Activated CD4-positive, alpha-beta T cell treated with anti-CD3 and anti-CD28 coated beads, Interleukin-2, Interleukin-4, amounts not matched to agents 100 ng/mL and 50 ng/mL, durations not matched to agents 16 hours and 8 hours (primary cell): ENCODE data around the gene TNRC18.
"Not testable (repeated sequence)": the region's sequence is repeated elsewhere in the genome, so short reads cannot be mapped to it uniquely, and the experiment has no call there.

Source experiments
- DNase-seq: peaks from one replicate; pipeline ENCODE4 v3.0.0-alpha.2; 2020; ENCODE audit warnings: low spot score

The TNRC18 gene

DNA sequence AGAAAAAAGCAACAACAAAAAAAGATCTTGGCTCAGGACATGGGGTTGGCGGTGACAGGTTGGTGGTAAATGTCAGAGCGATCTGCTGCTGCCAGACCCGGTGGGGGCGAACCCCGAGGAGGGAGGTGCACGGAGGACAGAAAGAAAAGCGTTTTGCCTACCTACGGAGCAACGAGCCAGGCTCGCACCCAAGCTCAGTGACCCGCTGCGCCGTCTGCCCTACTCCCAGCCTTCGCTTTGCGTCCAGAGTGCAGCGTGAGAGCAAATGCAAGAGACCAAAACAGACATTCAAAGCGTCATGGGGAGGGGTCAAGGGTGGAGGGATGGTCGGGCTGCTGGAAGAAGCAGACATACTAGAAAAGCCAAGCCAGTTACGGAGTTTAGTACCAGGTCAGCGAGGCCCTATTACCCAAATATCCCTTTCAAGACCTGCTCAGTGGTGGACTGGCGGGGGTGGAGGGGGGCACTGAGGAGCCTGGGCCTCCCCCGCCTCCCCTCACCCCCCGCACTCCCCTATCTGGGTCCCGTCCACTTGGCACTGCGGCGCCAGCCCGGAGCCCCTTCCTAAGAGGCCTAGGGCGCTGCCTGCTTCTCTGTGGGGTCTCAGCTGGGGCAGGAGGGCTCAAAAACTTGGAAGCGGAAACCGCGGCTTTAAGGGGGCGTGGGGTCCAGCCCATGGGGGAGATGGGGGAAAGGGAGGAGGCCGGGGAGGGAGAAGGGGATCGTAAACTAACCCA lies 74.0 kb downstream of the TNRC18 start:
- DNase-seq = no peak

- no peak for DNase-seq
These were observed 74.6 kb downstream of the TNRC18 start for GRCh38 chr7:5349005-5349380.

DNA sequence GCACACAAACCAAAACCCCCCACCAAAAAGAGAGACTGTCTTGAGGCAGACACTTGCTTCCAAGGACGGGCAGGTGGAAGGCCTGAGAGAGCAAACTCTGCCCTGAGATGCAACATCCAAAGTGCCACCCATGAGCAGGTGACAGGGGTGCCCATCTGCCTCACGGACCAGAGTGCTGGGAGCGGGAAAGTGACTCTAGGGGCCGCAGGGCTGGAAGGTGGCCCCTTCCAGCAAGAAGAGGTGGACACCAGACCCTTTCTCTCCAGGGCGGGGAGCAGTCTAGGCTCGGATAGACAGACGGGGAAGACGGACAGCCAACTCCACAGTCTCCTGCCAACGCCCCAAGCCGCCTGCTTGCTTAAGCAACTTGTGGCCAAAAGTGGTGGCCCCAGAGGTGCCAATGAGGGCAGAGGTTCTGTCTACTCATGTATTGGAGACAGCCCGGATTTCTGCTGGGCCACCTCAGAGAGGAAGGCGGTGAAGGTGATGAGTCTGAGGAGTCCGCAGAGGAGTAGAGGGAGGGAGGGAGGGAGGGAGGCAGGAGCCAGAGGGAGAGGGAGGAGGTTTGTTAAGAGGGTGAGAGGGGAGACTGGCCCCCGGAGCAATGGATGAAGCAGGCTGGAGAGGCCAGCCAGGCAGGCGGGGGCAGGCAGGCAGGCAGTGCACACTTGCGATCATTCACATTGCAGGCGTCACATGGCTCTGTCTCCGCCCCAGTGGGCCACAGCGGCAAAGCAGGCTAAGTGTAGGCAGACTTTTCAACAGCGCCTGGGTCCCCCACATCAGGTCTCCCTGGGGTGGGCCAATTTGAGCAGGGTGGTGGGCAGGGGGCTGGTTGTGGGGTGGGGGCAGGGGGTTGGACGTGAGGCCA lies 75.3 kb downstream of the TNRC18 start:
- no peak for DNase-seq

- DNase-seq = no peak
These were observed 78.0 kb downstream of the TNRC18 start for GRCh38 chr7:5345671-5346070.

DNA sequence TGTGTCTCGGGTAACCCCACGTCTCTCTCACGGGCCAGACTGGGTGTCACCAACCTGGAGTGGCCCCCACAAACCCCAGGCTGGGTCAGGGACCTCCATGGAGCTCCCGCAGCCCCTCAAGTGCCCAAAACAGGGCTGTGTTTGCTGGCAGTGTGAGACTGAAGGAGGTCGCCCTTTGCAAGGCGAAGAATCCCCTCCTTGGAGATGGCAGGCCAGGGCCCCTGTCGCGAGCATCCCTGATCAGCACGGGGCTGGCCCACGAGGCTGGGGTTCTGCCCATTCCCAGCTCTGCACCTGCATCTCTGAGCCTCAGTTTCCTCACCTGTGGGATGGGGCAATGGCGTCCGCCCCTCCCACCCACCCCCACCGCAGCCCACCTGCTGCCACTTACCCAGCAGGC lies 78.5 kb downstream of the TNRC18 start:
- no peak for DNase-seq

DNA sequence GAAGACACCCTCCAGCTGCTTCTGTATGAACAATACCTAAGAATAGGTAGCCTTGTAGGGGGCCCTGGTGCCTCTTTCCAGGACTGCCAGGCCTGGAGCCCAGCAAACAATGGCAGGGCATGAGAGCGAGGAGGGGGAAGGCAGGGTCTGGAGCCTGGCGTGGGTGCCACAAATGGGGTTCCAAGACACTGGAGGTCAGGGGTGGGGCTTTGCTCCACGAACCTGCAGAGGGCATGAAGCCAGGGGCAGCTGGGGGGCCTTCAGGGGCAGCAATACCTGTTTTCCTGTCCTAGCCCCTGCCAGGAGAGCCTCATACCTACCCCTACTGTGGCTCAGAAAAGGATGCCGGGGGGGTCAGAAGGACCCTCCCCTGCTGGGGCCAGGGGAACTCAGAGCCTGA lies 79.3 kb downstream of the TNRC18 start:
- DNase-seq = no peak

- DNase-seq = no peak
These were observed 79.8 kb downstream of the TNRC18 start for GRCh38 chr7:5343884-5344283.

DNA sequence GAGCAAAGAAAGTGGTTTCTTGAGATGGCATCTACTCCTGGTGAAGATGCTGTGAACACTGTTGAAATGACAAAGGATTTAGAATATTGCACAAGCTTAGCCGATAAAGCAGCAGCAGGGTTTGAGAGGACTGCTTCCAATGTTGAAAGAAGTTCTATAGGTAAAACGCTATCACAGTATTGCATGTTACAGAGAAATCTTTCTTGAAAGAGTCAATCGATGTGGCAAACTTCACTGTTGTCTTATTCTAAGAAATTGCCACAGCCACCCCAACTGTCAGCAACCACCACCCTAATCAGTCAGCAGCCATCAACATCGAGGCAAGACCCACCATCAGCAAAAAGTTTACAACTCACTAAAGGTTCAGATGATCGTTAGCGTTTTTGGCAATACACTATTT lies 81.0 kb downstream of the TNRC18 start:
- no peak for DNase-seq

DNA sequence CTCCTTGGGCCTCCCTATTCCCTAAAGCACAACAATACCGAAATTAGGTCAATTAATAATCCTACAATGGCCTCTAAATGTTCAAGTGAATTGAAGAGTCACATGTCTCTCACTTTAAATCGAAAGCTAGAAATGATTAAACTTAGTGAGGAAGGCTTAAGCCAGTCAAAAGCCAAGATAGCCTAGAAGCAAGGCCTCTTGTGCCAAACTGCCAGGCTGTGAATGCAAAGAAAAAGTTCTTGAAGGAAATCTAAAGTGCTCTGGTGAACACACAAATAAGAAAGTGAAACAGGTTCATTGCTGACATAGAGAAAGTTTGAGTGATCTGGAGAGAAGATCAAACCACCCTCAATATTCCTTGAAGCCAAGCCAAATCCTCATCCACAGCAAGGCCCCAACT lies 83.7 kb downstream of the TNRC18 start:
- DNase-seq = no peak

GRCh38 chr7:5337047-5337446 lies 86.6 kb downstream of the TNRC18 start:
- no peak for DNase-seq

DNA sequence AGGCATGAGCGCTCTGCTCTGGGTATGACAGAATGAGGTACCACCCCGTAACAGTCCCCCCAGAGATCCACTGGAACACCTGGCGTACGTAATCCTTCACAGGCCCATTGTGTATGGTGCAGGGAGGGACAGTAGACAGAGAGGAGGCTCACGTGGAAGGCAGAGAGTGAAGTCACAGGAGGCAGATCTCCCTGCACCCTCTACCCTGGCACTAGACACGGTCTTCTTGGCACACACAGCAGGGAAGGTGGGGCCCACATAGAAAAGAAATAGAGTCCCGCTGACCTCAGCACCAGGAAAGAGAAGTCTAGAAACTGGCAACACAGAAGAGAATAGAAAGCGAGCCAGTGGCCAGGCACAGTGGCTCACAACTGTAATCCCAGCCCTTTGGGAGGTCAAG lies 89.0 kb downstream of the TNRC18 start:
- no peak for DNase-seq

DNA sequence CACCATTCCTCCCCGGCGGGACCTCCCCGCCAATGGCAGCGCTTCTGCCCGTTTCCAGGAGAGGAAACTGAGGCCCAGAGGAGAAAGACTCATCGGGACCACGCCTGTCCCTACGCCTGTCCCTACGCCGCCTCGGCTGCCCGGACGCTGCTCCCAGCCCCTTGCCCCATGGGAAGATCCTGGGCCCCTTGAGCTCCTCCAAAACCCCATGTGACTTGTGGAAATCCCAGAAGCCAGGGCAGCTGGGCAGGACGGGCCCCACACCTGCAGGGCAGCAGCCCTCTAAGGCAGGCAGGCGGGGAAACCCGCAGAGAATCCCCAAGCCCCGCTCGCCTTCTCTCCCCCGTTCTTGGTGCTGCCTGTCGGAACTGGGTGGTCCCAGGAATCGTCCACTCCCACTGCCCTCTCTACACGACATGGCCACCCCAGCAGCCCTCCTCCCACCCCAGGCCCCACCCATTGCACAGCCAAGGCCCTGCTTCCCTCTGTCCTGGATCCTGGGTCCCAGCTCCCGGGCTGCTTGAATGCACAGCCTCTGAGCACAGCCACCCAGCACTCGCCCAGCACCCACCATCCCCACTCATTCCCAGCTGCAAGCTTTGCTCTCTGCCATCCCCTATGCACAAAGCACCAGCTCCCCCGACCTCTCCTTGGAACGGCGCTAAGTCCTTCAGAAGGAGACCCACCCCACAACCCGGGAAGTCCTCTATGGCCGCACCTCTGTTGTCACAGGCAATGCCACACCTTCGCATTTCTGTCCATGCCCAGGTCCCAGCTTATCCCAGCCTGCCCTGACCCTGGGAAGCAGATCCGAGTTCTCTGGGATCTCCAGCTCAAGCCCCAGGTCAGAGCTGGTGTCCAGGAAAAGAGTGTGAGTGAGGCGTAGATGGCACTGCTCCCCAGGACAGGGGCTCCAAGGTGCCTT lies 90.3 kb downstream of the TNRC18 start:
- no peak for DNase-seq

GRCh38 chr7:5332579-5332978 lies 91.1 kb downstream of the TNRC18 start:
- DNase-seq = no peak

DNA sequence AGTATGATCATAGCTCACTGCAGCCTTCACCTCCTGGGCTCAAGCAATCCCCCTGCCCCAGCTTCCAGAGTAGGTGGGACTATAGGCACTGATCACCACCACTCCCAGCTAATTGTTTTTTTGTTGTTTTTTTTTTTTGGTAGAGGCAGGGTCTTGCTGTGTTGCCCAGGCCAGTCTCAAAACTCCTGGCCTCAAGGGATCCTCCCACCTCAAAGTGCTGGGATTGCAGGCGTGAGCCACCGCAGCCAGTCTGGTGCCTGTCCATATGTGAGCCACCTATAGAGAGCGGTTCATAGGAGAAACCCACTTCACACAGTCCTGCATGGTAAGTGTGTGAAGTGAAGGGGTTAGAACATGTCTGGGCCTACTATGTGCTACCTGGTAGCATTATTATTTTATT lies 93.3 kb downstream of the TNRC18 start:
- no peak for DNase-seq

GRCh38 chr7:5324961-5325360 lies 98.7 kb downstream of the TNRC18 start:
- no peak for DNase-seq

GRCh38 chr7:5323800-5324781 lies 99.5 kb downstream of the TNRC18 start:
- DNase-seq = not testable (repeated sequence)

GRCh38 chr7:5322621-5323410 lies 100.8 kb downstream of the TNRC18 start:
- DNase-seq = no peak

DNA sequence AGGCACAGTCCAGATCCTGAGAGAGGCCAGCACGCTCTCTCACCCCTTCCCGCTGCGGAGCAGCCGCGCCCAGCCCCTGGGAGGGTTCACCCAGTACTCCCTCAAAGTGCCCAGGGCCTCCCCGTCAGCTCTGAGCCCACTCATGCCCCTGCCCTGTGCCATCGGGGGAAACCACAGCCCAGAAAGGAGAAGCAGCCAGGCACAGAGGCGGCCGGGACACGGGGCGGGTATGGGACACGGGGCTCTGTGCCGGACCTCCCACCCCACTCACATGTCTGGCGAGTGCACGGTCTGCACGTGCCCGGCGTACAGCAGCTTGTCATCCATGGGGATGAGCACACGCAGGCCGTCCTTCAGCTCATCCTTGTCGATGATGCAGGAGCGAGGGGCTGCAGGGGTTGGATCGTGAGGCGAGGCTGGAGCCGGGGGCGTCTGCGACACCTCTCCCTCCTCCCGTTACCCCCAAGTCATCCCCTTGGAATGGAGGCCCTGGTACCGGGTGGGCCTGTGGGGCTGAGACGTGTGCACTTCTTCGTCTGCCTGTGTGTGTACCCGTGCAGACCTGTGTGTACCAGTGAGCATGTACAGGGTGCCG lies 102.7 kb downstream of the TNRC18 start:
- DNase-seq = no peak

DNA sequence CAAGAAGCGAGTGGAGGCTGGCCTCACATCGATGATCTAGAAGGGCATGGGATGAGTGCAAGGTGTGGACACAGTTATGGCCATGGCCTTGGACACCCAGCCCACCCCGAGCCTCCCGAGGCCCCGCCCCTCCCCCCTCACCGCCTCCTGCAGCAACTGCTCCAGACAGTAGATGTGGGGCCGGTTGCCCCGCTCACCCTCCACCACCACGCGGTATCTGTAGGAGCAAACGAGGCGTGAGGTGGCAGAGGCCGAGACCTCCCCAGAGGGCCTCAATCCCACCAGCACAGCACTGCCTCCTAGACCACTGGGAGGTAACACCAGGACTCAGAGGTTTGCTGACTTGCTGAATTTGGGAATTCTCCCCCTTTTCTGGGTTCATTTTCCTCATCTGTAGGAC lies 103.2 kb downstream of the TNRC18 start:
- DNase-seq = no peak

GRCh38 chr7:5318613-5319012 lies 105.0 kb downstream of the TNRC18 start:
- DNase-seq = not testable (repeated sequence)
